ENCODE data around the gene AATK.

DNA sequence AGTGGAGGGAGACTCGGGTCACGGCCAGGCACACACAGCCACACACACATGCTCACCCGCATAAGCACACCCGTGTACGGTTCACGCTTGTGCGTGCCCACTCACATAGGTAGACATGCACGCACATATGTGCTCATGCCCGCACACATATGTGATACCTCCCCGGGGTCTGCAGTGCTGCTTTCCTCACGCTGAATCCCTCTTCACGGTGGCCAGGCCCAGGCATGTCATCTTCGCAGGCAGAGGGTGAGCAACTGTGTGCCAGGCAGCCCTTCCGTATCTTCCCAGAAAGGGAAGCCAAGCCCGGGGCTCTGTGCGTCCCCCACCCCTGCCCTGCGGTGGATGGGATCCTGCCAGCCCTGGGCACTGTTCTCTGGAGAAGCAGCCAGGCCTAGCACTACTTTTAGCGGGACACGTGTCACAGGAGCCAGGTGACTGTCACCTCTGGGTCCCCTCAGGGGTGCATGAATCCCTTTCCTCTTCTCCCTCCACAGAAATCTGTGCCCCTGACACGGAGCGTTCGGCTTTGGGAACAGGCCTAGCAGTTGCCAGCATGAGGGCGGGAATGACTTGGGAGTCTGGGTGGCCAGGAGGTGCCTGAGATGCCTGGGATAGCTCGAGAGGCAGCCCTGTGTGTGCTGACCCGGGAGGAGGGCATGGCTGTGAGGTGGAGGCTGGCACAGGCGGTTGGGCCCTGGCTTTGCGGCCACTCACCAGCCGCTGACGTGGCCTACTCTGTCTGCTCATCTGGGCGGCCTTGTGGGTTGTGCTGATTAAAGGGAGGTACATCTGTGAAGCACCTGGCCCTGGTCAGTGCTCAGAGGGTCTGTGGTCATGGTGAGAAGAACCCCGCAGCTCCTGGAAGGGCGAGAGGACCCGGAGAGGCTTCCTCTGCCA is 83.6 kb downstream of the AATK start:
- TF ChIP-seq EZH2 (IDR thresholded peaks at IDR 0.05) (no peak), CTCF (IDR thresholded peaks at IDR 0.05 in 2 of 3, conservative IDR thresholded peaks at IDR 0.05 in 1 of 3; ENCODE audit: borderline replicate concordance in 1 of 3, insufficient read depth in 1 of 3, low read depth in 2 of 3, low read length in 2 of 3) (no peak), TCF7L2 (IDR thresholded peaks at IDR 0.05; ENCODE audit: borderline replicate concordance, extremely low read depth, insufficient read depth, insufficient read length) (no peak), POLR2AphosphoS5 (IDR thresholded peaks at IDR 0.05; ENCODE audit: low read depth, low read length) (no peak), SRF (IDR thresholded peaks at IDR 0.05; ENCODE audit: low read depth) (no peak), RAD21 (IDR thresholded peaks at IDR 0.05; ENCODE audit: low read depth) (no peak), POLR2A (IDR thresholded peaks at IDR 0.05; ENCODE audit: borderline replicate concordance, extremely low read depth, insufficient read depth, insufficient read length) (no peak)
- TF ChIP-seq, protein P1, sequence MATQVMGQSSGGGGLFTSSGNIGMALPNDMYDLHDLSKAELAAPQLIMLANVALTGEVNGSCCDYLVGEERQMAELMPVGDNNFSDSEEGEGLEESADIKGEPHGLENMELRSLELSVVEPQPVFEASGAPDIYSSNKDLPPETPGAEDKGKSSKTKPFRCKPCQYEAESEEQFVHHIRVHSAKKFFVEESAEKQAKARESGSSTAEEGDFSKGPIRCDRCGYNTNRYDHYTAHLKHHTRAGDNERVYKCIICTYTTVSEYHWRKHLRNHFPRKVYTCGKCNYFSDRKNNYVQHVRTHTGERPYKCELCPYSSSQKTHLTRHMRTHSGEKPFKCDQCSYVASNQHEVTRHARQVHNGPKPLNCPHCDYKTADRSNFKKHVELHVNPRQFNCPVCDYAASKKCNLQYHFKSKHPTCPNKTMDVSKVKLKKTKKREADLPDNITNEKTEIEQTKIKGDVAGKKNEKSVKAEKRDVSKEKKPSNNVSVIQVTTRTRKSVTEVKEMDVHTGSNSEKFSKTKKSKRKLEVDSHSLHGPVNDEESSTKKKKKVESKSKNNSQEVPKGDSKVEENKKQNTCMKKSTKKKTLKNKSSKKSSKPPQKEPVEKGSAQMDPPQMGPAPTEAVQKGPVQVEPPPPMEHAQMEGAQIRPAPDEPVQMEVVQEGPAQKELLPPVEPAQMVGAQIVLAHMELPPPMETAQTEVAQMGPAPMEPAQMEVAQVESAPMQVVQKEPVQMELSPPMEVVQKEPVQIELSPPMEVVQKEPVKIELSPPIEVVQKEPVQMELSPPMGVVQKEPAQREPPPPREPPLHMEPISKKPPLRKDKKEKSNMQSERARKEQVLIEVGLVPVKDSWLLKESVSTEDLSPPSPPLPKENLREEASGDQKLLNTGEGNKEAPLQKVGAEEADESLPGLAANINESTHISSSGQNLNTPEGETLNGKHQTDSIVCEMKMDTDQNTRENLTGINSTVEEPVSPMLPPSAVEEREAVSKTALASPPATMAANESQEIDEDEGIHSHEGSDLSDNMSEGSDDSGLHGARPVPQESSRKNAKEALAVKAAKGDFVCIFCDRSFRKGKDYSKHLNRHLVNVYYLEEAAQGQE (IDR thresholded peaks at IDR 0.05; ENCODE audit: low read depth), result no peak

Data from HCT116 (cell line).